Smooth muscle cell (in vitro differentiated cells): ENCODE results near the gene RNU1-4. TPM values are rescaled to one million over a fixed set of nuclear protein-coding genes. Genes with fewer than 3 reads are reported as not detected.
"Not testable (repeated sequence)": the region's sequence is repeated elsewhere in the genome, so short reads cannot be mapped to it uniquely, and the experiment has no call there.

ENCODE experiments used
- DNase-seq: peaks from one replicate; lab custom pipeline; 2025; ENCODE audit not compliant: unreplicated experiment; lab: John Stamatoyannopoulos, UW
- H2AFZ ChIP-seq: fragments of 200-600 bp; sonication (generic); 2 replicates; pipeline ENCODE4 v1.6.0; 2016; ENCODE audit warnings: antibody characterized with exemption, low read depth, mild to moderate bottlenecking
- H3F3A ChIP-seq: fragments of 200-600 bp; sonication (generic); 2 replicates; pipeline ENCODE4 v1.6.0; 2017; ENCODE audit warnings: antibody characterized with exemption, low read depth
- H3K27ac ChIP-seq: fragments of 200-600 bp; sonication (generic); 2 replicates; pipeline ENCODE4 v1.5.1; 2016; ENCODE audit warnings: low read depth, mild to moderate bottlenecking
- H3K27me3 ChIP-seq: fragments of 200-600 bp; sonication (generic); 2 replicates; pipeline ENCODE4 v1.6.1; 2016; ENCODE audit warnings: low read depth, mild to moderate bottlenecking
- H3K36me3 ChIP-seq: fragments of 200-600 bp; sonication (generic); 2 replicates; pipeline ENCODE4 v1.5.1; 2016; ENCODE audit warnings: low read depth
- H3K4me1 ChIP-seq: fragments of 200-600 bp; sonication (generic); 2 replicates; pipeline ENCODE4 v1.5.1; 2016; ENCODE audit warnings: low read depth
- H3K4me2 ChIP-seq: fragments of 200-600 bp; sonication (generic); 2 replicates; pipeline ENCODE4 v1.6.0; 2016; ENCODE audit warnings: mild to moderate bottlenecking
- H3K4me3 ChIP-seq: fragments of 200-600 bp; sonication (generic); 2 replicates; pipeline ENCODE4 v1.5.1; 2016; ENCODE audit warnings: mild to moderate bottlenecking
- H3K79me2 ChIP-seq: fragments of 200-600 bp; sonication (generic); 2 replicates; pipeline ENCODE4 v1.6.0; 2016; ENCODE audit warnings: low read depth, mild to moderate bottlenecking
- H3K9ac ChIP-seq: fragments of 200-600 bp; sonication (generic); 2 replicates; pipeline ENCODE4 v1.6.0; 2016; ENCODE audit warnings: low read depth
- H3K9me3 ChIP-seq: fragments of 200-600 bp; sonication (generic); replicated peaks from 2 replicates; pipeline ENCODE4 v1.5.1; 2016; ENCODE audit warnings: low read depth
- H4K20me1 ChIP-seq: fragments of 200-600 bp; sonication (generic); 2 replicates; pipeline ENCODE4 v1.6.0; 2016; ENCODE audit warnings: low read depth
- WGBS: methylation state at CpG from one replicate; pipeline ENCODE4 v1.1.7; 2016; ENCODE audit warnings: low lambda C conversion rate; 5-methylcytosine and 5-hydroxymethylcytosine counted together
- polyA plus RNA-seq: library from polyadenylated mRNA; unstranded; fragments of >200 nt; fragmentation: Nextera tagmentation; extraction: Ambion mirVana; gene quantifications from 2 replicates; pipeline ENCODE4 v1.2.1, GENCODE V29; 2016
- total RNA-seq: library from RNA; depleted of rRNA; stranded (reverse); fragments of >200 nt; gene quantifications from 2 replicates; pipeline ENCODE4 v1.2.3, GENCODE V29; 2014

Gene RNU1-4
- total and polyA plus RNA-seq, 2 experiments from 2014 or later: under 0.01 to 4.2 TPM

GRCh38 chr1:16704502-16705100, 35.7 kb upstream of the RNU1-4 start:
- not testable (repeated sequence) for H3K36me3 ChIP-seq, H3K27me3 ChIP-seq, H3K4me3 ChIP-seq, H3K27ac ChIP-seq, H4K20me1 ChIP-seq, DNase-seq, H3K9me3 ChIP-seq, H3K9ac ChIP-seq, H3K4me2 ChIP-seq, H3F3A ChIP-seq, H3K79me2 ChIP-seq, H2AFZ ChIP-seq, H3K4me1 ChIP-seq
- 75% methylated on average over 4 of the region's 16 CpGs for WGBS

GRCh38 chr1:16706302-16706701, 34.0 kb upstream of the RNU1-4 start:
- WGBS: 95% methylated on average over 5 of the region's 6 CpGs
- H3K27ac ChIP-seq, H3K9ac ChIP-seq, H4K20me1 ChIP-seq, H3F3A ChIP-seq, H3K9me3 ChIP-seq, H2AFZ ChIP-seq, H3K27me3 ChIP-seq, H3K4me2 ChIP-seq, DNase-seq, H3K79me2 ChIP-seq, H3K4me3 ChIP-seq, H3K4me1 ChIP-seq, H3K36me3 ChIP-seq: not testable (repeated sequence)

GRCh38 chr1:16707130-16708093, 32.9 kb upstream of the RNU1-4 start:
- H3K36me3 ChIP-seq, H3K4me1 ChIP-seq, H2AFZ ChIP-seq, H3F3A ChIP-seq, H3K4me2 ChIP-seq, H3K27me3 ChIP-seq, H4K20me1 ChIP-seq, H3K9me3 ChIP-seq, H3K79me2 ChIP-seq, H3K9ac ChIP-seq, DNase-seq, H3K27ac ChIP-seq, H3K4me3 ChIP-seq: not testable (repeated sequence)
- WGBS: 20% methylated on average over 1 of the region's 99 CpGs

GRCh38 chr1:16708704-16709103, 31.6 kb upstream of the RNU1-4 start:
- H3K9ac ChIP-seq, H3K27ac ChIP-seq, H3K4me3 ChIP-seq, DNase-seq, H3K4me1 ChIP-seq, H3K27me3 ChIP-seq, H3F3A ChIP-seq, H2AFZ ChIP-seq, H3K36me3 ChIP-seq, H3K79me2 ChIP-seq, H3K4me2 ChIP-seq, H4K20me1 ChIP-seq, H3K9me3 ChIP-seq: not testable (repeated sequence)
- WGBS: no CpG with 5 or more reads among the region's 6 CpGs

GRCh38 chr1:16709659-16710087, 30.6 kb upstream of the RNU1-4 start:
- not testable (repeated sequence) for DNase-seq, H4K20me1 ChIP-seq, H3K36me3 ChIP-seq, H2AFZ ChIP-seq, H3F3A ChIP-seq, H3K4me1 ChIP-seq, H3K27ac ChIP-seq, H3K79me2 ChIP-seq, H3K9ac ChIP-seq, H3K4me2 ChIP-seq, H3K4me3 ChIP-seq, H3K9me3 ChIP-seq, H3K27me3 ChIP-seq
- 49% methylated on average over 2 of the region's 3 CpGs for WGBS

- not testable (repeated sequence) for H3K27ac ChIP-seq, H3K36me3 ChIP-seq, H3K27me3 ChIP-seq, H3K4me3 ChIP-seq, H3K79me2 ChIP-seq, H3K9ac ChIP-seq, H3K9me3 ChIP-seq, H2AFZ ChIP-seq, DNase-seq, H4K20me1 ChIP-seq, H3K4me2 ChIP-seq, H3K4me1 ChIP-seq, H3F3A ChIP-seq
- WGBS: 90% methylated on average over 8 of the region's 13 CpGs
These were observed 29.7 kb upstream of the RNU1-4 start for GRCh38 chr1:16710618-16711017.

GRCh38 chr1:16712131-16712530, 28.2 kb upstream of the RNU1-4 start:
- H2AFZ ChIP-seq, DNase-seq, H3K79me2 ChIP-seq, H3K27ac ChIP-seq, H3K4me2 ChIP-seq, H4K20me1 ChIP-seq, H3K27me3 ChIP-seq, H3K9me3 ChIP-seq, H3K4me3 ChIP-seq, H3K4me1 ChIP-seq, H3F3A ChIP-seq, H3K36me3 ChIP-seq, H3K9ac ChIP-seq: not testable (repeated sequence)
- 87% methylated on average over 4 of the region's 5 CpGs for WGBS

- 84% methylated on average over 11 of the region's 14 CpGs for WGBS
- not testable (repeated sequence) for H3K4me2 ChIP-seq, H3K9ac ChIP-seq, H3K27me3 ChIP-seq, H4K20me1 ChIP-seq, H3K79me2 ChIP-seq, H3K4me3 ChIP-seq, H2AFZ ChIP-seq, H3F3A ChIP-seq, H3K27ac ChIP-seq, DNase-seq, H3K4me1 ChIP-seq, H3K36me3 ChIP-seq, H3K9me3 ChIP-seq
These were observed 27.7 kb upstream of the RNU1-4 start for GRCh38 chr1:16712582-16712981.
